Colon (tissue), 2 donors: Measurements from ENCODE around the gene MOCS1.

Experiments used
- FAIRE-seq: peaks from 2 replicates; lab custom pipeline; 2012; peaks lifted over from hg19 to GRCh38; lab: Jason Lieb, UNC
- donor health status: control.
- donor health status: control.

The MOCS1 gene

DNA sequence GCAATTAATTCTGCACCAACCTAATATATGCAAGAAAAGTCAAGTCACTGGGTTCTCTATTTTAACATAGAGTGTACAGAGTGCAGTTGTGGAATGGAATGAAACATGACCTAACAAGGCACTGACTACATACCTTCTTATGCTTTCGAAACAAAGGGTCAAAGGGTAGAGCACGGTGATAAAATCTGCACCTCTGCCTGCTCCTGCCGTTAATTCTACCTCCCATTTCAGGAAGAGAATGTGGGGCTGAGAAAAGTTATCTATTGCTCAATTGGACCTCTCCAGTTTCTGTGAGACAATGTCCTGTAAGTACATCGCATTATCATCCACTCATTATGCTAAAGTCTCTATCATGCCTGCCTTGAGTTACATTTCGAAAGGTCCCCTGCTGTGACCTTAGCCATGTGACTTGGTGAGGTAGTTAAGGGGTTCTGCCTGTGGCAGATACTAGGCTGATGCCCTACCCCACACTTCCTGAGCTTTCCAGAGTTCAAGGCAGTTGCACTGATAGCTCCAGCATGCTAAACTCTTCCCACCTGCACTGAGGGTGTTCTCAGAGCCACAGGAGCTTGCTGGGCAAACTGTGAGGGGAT, 14.0 kb upstream of the MOCS1 start:
- no peak for FAIRE-seq

GRCh38 chr6:39947611-39948068, 13.4 kb upstream of the MOCS1 start:
- no peak for FAIRE-seq

GRCh38 chr6:39945626-39946025, 11.4 kb upstream of the MOCS1 start:
- FAIRE-seq, result no peak

GRCh38 chr6:39942903-39943580, 8.8 kb upstream of the MOCS1 start:
- FAIRE-seq, result no peak

DNA sequence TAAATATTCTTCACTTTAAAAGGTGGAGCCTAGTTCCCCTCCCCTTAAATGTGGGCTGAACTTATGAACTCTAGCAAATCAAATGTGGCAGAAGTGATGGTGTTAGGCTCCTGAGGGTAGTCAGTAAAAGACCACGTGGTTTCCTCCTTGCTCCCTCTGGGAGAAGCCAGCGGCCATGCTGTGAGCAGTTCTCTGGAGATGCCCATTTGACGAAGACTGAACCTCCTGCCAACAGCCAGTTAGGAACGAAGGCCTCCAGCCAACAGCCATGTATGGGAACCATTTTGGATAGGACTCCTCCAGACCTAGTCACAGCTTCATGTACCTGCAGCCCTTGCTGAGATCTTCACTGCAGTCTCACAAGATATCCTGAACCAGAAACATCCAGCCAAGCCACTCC, 7.6 kb upstream of the MOCS1 start:
- FAIRE-seq, result no peak

- FAIRE-seq, result no peak
Observed at GRCh38 chr6:39941138-39941537, 6.9 kb upstream of the MOCS1 start.

DNA sequence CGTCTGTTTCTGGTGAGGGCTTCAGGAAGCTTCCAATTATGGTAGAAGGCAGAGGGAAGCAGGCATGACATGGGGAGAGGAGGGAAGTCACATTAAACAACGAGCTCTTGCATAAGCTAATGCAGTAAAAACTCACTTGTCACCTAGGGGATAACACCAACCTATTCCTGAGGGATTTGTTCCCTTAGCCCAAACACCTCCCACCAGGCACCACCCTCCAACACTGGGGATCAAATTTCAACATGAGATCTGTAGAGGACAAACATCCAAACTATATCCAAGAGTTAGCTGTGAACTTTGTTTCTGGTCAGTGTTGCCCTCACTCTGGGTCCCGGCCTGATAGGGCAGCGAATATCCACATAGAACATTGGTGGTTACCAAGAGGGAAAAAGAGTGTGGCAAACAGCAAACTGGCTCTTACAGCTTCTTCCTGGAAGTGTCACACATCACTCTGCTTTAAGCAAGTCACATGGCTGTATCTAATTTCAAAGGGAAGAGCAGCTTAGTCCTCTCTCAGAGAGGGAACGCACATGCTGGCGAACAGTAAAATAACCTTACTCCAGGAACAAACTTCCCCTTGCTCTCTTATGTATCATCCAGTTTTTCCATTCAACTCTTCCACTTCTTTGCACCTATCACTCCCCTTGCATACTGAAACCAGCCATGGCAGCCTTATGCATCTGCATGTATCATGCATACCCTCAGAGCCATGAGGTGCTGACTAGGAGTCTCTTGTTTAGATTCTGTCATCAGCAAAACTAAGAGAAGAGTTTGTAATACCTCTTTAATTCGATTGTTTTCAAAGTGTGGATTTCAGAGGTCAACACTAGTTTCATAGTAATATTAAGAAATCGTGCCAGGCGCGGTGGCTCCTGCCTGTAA, 4.8 kb upstream of the MOCS1 start:
- FAIRE-seq, result no peak

- no peak for FAIRE-seq
Observed at GRCh38 chr6:39937686-39938333, 3.5 kb upstream of the MOCS1 start.

- no peak for FAIRE-seq
Observed at GRCh38 chr6:39936857-39937256, 2.6 kb upstream of the MOCS1 start.

- FAIRE-seq, result no peak
Observed at GRCh38 chr6:39935241-39935640, 979 bp upstream of the MOCS1 start.

DNA sequence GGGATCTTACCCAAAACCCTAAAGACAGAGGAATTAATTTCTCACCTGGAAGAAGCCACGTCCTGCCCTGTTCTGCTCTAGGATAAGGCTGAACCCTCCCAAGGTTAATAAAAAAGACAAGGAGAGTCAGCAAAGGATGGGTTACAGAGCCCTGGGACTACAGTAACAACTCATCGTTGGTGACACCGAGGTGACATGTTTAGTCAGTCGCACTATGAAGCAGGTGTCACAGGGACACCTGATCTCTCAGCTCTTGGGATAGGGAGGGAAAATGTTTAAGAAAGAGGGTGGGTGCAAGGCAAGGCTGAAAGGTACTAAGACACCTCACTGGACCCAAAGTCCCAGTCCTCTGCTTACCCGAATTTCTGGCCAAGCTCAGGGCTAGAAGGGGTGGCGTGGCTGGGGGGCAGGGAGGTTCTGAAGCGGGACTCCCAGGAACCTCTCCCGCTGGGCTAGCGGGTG, 562 bp downstream of the MOCS1 start:
- FAIRE-seq, result no peak

- FAIRE-seq, result no peak
Observed at GRCh38 chr6:39932386-39932910, 1.8 kb downstream of the MOCS1 start.

- FAIRE-seq, result no peak
Observed at GRCh38 chr6:39931607-39932006, 2.7 kb downstream of the MOCS1 start.

DNA sequence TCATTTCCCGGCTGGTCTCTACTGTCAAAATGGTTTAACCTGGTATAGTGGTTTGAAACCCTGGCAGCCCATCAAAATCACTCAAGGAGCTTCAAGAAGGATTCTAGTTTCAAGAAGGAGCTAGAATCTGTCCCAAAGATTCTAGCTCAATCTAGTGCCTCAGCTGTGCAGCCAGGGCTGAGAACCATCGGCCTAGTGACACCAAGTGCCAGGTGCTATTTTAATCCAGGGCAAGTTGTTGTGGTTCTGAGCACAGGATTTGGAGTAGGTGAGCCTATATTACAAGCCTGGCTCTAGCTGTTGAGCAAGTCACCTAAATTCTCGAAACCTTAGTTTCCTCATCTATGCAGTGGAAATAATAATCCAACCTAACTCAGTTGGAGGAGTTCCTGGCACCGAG, 3.7 kb downstream of the MOCS1 start:
- FAIRE-seq, result no peak

DNA sequence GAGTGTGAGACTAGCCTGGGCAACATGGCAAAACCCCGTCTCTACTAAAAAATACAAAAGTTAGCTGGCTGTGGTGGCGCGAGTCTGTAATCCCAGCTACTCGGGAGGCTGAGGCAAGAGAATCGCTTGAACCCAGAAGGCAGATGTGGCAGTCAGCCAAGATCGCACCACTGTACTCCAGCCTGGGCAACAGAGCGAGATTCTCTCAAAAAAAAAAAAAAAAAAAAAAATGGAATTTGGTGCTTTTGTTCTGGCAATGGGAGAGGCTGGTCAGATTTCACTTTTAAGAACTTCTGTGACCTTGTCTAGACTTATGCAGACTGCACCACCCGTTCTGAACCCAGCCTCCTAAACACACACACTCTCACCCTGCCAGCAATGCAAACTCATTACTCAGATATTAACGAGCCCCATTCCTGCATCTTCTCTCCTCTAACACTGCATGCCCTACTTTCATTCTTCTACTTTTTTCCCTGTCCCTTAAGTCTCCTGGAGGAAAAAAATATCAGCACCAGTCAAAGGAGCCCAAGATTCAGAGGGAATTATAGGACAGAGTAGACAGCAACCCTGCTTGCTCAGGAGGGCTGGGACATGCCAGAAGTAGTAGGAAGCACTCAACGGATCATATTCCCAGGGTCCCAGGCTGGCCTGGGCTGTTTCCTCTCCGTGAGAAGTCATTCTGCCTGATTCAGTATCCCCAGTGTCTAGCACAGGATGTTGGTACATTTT, 4.4 kb downstream of the MOCS1 start:
- FAIRE-seq, result no peak

- FAIRE-seq, result no peak
Observed at GRCh38 chr6:39929039-39929732, 5.1 kb downstream of the MOCS1 start.

DNA sequence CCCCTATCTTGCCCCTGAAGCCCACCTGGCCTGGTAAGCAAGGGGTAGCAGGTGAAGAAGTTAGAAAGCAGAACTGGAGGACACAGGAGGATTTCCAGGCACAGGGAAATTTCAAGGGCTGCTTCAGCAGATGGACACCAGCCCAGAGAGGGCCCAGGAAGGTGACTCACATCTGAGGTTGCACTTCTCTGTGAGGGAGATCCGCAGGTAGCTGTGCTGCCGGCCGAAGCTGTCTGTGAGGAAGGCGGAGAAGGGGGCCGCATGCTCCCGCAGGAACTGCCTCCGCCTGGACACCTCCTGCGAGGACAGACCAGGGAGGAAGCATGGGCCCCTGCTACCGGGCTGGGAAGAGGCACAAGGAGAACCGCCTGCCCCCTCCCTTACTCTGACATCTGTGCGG, 7.1 kb downstream of the MOCS1 start:
- FAIRE-seq, result no peak

DNA sequence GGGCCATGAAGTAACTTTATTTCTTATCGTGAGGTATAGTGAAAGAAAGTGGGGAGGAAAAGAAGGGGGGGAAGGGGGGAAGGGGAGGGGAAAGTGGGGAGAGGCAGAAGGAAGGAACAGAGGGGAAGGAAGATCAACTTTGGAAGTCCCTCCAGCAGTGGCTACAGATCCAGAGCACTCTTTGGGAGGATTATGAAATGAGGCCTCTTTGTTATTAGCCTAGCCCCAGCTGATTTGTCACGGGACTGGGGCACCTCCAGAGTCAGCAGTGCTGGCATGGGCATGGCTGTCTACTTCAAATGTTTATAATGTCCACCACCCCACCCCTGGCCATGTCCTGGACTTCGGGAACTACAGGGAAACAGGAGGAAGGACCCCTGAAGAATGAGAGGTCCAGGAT, 7.6 kb downstream of the MOCS1 start:
- no peak for FAIRE-seq

- no peak for FAIRE-seq
Observed at GRCh38 chr6:39925931-39926290, 8.4 kb downstream of the MOCS1 start.

GRCh38 chr6:39925191-39925930, 8.9 kb downstream of the MOCS1 start:
- FAIRE-seq, result no peak
